Daoy (cell line): ENCODE results near the gene GOLGA3. TPM values are rescaled to one million over a fixed set of nuclear protein-coding genes. Genes with fewer than 3 reads are reported as not detected.
"Not testable (repeated sequence)": the region's sequence is repeated elsewhere in the genome, so short reads cannot be mapped to it uniquely, and the experiment has no call there.

Experiments used
- DNase-seq: peaks from one replicate; pipeline ENCODE4 v3.0.0-alpha.2; 2015; ENCODE audit warnings: low read depth
- total RNA-seq: library from RNA; depleted of rRNA; stranded (reverse); fragments of >200 nt; shearing (Covaris generic); gene quantifications from 2 replicates; pipeline ENCODE4 v1.2.3, GENCODE V29; 2014

GOLGA3 gene
- total RNA-seq, 1 experiment from 2014 or later = 64.1 TPM

- no peak for DNase-seq
These were observed 48.8 kb downstream of the GOLGA3 start for GRCh38 chr12:132779781-132780353.

DNA sequence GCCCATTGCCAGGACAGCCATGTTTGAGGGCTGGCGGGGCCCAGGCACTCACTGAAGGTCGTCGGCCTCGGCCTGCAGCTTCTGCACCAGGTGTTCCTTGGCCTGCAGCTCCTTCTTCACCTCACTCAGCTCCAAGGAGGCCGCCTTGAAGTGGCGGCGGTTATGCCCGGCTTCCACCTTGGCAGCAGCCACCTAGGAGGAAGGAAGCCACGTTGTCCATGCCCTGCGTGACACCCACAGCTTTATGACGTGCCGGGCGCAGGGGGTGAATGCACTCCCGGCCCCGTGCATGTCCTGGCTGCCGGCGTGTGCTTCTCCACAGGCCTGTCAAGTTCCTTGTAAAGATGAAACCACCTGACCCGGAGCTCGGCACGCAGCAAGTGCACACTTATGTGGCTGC, 51.1 kb downstream of the GOLGA3 start:
- no peak for DNase-seq

- DNase-seq = no peak
These were observed 51.7 kb downstream of the GOLGA3 start for GRCh38 chr12:132776816-132777568.

DNA sequence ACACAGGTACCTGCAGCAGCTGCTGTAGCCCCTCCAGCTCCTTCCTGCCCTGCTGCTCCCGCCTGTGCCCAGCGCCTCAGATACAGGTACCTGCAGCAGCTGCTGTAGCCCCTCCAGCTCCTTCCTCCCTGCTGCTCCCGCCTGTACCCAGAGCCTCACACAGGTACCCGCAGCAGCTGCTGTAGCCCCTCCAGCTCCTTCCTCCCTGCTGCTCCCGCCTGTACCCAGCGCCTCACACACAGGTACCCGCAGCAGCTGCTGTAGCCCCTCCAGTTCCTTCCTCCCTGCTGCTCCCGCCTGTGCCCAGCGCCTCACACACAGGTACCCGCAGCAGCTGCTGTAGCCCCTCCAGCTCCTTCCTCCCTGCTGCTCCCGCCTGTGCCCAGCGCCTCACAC, 52.4 kb downstream of the GOLGA3 start:
- not testable (repeated sequence) for DNase-seq

DNA sequence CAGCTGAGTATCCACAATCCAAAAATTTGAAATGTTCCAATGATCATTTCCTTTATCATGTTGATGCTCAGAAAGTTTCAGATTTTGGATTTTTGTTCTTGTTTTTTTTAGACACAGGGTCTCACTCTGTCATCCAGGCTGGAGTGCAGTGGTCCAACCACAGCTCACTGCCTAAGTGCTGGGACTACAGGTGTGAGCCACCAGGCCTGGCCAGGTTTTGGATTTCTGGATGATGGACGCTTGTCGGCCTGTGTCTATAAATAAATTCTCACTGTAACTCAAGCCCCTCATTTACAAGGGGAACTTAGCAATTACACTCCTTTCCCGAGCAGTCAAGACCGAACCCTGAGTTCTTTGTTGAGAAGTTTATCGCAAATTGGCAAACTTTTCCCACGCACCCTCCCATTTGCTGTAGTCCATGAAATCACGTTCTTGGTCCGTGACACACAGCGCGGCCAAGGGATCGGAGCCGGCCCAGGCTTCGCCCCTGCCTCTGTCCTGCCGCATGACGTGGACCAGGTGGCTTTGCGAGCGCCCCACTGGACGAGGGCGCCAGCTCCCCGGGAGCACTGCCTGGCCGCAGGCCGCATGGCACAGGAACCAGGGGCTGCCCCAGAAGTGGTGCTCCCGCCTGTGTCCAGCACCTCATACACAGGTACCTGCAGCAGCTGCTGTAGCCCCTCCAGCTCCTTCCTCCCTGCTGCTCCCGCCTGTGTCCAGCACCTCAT, 53.0 kb downstream of the GOLGA3 start:
- DNase-seq = no peak

DNA sequence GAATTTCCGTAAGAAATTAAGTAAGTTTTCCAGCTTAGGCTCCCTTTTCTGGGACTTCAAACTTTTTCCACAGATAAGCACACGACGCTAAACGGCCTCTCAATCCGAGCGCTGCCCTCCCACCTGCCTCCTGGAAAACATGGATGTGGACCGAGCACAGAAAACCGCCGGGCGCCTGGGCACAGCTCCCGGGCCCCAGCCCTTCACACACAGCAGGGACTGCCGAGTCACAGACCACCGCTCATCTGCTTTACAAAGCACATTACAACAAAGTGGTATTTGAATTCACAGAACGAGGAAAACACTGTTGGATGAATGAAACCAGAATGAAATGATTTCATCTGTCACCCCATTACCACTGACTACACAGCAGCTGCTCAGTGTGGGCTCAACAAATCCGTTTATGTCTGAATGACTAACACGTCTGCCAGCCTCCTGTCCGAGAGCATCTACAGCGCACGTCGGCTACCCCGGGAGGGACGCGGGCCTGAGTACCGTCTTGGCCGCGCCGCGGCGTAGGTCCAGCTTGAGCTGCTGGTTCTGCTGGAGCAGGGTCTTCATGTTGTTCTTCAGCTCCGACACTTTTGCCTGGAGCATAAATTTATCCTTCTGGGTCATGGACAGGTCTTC, 53.9 kb downstream of the GOLGA3 start:
- DNase-seq = no peak

DNA sequence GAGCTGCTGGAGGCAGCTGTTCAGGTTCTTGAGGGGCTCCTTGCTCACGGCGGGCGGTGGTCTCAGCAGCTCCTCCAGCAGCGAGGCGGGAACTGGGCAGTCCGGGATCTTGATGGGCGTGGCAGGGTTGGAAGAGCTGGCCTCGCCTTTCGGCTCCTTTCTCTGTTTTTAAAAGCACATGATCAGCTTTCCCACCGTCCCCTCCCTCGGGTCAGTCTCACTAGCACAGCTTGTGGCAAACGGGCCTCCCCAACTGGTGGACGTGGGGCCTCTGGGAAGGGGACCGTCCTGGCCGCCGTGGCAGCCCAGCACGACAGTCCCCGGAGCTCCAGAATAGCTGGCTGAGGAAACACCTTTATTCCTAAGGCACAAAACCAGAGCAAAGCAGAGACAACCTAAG, 54.5 kb downstream of the GOLGA3 start:
- DNase-seq = no peak

DNA sequence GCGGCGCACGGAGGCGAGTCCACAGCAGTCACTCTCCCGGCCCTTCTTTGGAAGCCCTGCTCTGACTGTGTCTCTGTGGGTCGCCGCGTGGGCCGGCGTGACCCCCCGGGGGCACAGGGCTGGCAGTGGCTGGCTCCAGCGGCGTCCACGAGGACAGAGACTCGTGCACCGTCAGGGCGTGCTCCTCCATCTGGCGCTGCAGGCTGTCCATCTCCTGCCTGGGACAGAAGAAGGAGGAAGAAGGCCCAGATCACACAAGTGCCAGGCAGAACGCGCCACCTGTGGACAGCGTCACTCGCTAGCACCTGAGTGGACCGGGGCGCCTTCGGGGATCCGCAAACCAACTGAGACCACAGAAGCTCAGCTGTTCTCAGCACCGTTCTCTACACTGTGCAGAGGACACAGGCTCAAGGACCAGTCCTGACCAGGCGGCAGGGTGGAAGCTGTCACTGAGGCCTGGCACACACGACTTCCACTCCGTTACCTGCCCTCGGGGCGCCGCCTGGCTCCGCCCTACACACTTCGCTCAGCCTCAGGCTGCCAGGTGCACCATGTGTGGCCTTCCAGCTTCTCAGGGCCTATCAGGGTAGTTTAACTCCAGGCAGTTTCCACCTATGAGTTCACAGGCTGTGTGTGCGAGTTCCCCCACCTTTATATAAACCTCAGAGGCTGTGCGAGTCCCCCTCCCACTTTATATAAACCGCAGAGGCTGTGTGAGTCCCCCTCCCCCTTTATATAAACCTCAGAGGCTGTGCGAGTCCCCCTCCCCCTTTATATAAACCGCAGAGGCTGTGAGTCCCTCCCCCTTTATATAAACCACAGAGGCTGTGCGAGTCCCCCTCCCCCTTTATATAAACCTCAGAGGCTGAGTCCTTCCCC, 55.4 kb downstream of the GOLGA3 start:
- no peak for DNase-seq

DNA sequence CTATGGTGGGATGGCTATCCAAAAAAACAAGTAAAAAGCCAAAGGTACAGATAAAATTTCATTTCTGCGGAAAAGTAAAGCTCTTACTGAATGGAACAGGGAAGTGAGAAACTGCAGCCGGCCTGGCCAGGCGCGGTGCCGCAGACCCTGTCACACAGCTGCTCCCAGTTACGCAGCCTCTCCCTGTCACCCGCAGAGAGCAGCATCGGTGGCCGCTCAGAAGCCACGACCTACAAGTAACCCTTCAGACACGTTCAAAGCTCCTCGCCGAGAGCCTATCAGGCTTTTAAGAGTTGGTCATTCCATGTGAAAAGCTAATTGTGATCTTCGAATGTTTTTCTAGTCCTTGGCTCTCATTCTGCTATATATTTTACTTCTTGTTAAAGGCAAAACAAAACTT, 56.1 kb downstream of the GOLGA3 start:
- no peak for DNase-seq

- no peak for DNase-seq
These were observed 57.4 kb downstream of the GOLGA3 start for GRCh38 chr12:132771126-132771838.

GRCh38 chr12:132766380-132767085, 62.1 kb downstream of the GOLGA3 start:
- DNase-seq = peak; percentile 76

DNA sequence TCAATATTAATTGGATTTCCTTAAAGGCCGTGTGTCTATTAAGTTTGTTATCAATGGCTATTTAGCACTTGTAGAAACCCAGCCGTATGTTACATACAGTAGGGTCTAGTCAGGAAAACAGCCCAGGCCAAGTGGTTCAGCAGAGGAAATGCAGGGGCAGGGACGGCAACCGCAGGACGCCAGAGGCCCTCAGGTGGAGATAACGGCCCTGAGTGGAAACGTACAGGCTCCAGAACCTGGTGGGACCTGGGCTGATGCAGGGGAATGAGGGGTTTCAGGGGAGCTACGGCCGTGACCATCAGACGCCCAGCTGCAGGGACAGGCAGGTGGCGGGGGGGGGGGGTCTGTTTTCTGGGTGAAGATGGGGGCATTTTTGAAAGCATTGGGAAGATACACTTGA, 63.3 kb downstream of the GOLGA3 start:
- DNase-seq = no peak

GRCh38 chr12:132764231-132764630, 64.4 kb downstream of the GOLGA3 start:
- DNase-seq = no peak

- peak; percentile 93 for DNase-seq
These were observed 66.6 kb downstream of the GOLGA3 start for GRCh38 chr12:132761921-132762583.

- peak; percentile 77 for DNase-seq
These were observed 67.4 kb downstream of the GOLGA3 start, which contains the start of gene ANKLE2 for GRCh38 chr12:132761032-132761920. ANKLE2 (minus strand) TSS chr12:132761832; CDS start chr12:132761798, 34 bp downstream.

DNA sequence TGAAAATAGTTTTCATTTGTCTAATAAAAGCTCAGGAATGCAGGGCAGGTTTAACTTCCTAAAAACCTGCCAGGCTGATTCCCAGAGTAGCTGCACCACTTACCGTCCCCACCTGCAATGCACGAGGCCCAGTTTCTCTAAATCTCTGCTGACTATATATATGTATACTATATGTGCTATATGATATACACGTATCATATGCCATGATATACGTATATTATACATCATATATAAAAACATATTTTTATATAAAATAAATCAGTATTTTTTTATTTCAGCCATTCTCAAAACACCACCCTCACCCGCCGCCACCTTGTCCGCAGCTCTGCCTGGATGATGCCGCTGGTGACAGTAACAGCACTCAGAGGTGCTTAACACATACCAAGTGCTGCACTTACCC, 69.3 kb downstream of the GOLGA3 start:
- no peak for DNase-seq

GRCh38 chr12:132758825-132759224, 69.8 kb downstream of the GOLGA3 start:
- DNase-seq = not testable (repeated sequence)

- DNase-seq = no peak
These were observed 74.3 kb downstream of the GOLGA3 start for GRCh38 chr12:132754160-132754932.
